ENCODE results near the gene KCNQ2.

Gene KCNQ2

DNA sequence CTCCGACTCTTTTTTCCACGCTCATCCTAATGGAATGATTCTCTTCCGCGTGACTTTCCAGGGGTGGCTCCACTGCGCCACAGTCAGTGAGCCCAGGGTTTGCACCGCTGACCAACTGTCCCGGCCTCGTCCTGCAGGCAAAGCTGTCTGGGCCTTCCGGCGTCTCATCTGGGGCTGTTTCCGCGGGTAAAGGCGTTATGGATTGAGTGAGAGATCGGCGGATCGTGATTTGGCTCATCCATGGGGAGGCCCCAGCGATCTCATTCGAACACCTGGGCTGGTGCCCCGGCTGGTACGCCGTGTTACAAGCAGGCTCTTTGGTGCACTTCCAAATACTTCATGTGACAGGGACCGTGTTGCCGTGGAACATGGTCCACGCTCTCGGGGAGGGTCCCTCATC, 47.8 kb downstream of the KCNQ2 start:
- no peak for DNase-seq (ENCODE audit: low read depth, low spot score)
- H3K4me3 ChIP-seq (ENCODE audit: low read depth, low read length), result no peak overlapping the region
- in situ Hi-C loops (cut with HindIII; ENCODE audit: low sequenced_read_pairs), result no loop called here
- TF ChIP-seq, protein P1, sequence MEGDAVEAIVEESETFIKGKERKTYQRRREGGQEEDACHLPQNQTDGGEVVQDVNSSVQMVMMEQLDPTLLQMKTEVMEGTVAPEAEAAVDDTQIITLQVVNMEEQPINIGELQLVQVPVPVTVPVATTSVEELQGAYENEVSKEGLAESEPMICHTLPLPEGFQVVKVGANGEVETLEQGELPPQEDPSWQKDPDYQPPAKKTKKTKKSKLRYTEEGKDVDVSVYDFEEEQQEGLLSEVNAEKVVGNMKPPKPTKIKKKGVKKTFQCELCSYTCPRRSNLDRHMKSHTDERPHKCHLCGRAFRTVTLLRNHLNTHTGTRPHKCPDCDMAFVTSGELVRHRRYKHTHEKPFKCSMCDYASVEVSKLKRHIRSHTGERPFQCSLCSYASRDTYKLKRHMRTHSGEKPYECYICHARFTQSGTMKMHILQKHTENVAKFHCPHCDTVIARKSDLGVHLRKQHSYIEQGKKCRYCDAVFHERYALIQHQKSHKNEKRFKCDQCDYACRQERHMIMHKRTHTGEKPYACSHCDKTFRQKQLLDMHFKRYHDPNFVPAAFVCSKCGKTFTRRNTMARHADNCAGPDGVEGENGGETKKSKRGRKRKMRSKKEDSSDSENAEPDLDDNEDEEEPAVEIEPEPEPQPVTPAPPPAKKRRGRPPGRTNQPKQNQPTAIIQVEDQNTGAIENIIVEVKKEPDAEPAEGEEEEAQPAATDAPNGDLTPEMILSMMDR (IDR thresholded peaks at IDR 0.05; ENCODE audit: low read depth, low read length), result no peak

DNA sequence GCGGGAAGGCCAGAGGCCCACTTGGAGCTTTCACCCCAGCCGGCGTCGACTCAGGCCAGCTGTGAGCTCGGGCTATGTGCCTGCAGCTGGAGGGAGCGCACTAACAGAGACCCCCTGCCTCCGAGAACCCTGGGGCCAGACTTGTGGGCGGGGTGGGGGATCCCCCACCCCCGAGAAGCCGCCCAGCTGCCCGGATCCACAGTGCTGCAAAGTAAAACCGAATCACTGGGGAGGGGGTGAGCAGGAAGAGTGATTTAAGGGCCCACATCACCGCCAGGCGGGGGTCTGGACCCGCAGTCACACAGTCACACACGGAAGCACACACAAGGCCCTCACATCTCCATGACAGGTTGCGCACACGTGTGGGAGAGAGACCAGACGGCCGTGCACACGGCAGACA, 48.7 kb downstream of the KCNQ2 start:
- in situ Hi-C loops (cut with HindIII; ENCODE audit: low sequenced_read_pairs), result no loop called here
- TF ChIP-seq, protein P1 (IDR thresholded peaks at IDR 0.05; ENCODE audit: low read depth, low read length), result no peak
- H3K4me3 ChIP-seq (ENCODE audit: low read depth, low read length), result no peak overlapping the region
- DNase-seq (ENCODE audit: low read depth, low spot score), result no peak

DNA sequence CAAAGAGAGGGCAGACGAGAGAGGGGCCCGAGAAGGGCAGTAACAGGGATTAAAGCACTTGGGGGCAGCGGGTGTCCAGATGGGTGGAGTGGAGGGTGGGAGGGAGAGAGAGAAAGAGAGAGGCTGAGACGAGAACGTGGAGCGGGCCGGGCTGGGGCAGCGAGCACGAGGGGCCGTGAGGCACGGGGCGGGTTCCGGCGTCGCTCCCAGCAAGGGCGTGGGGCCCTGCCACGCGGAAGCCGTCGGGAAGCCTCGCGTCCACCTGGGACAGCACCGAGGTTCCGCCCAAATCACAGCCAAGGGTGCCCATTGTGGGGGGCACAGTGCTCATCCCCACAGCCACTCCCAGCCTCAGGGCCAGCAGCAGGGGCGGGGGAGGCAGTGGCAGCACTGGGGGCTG, 49.8 kb downstream of the KCNQ2 start:
- no peak overlapping the region for H3K4me3 ChIP-seq (ENCODE audit: low read depth, low read length)
- no peak for DNase-seq (ENCODE audit: low read depth, low spot score)
- in situ Hi-C loops (cut with HindIII; ENCODE audit: low sequenced_read_pairs), result no loop called here
- TF ChIP-seq, protein P1 (IDR thresholded peaks at IDR 0.05; ENCODE audit: low read depth, low read length), result no peak

DNA sequence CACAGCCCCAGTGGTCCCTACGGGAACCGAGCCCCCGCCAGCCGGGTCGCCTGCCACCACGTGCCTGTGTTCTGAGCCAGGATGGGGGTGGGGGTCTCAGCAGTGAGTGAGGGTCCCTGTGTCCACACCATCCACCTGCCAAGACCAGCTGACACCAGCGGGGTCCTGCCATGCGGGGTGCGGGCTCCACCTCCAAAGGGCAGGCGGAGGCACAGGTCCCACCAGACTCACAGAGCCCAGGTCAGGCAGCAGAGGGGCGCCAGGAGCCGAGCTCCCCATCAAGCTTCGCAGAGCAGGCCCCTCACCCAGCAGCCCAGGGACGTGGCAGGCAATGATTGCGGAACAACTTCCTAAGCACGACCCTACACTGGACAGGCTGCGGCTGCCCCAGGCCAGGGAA, 50.5 kb downstream of the KCNQ2 start:
- no peak overlapping the region for H3K4me3 ChIP-seq (ENCODE audit: low read depth, low read length)
- no peak for DNase-seq (ENCODE audit: low read depth, low spot score)
- TF ChIP-seq, protein P1 (IDR thresholded peaks at IDR 0.05; ENCODE audit: low read depth, low read length), result no peak
- in situ Hi-C loops (cut with HindIII; ENCODE audit: low sequenced_read_pairs), result no loop called here

DNA sequence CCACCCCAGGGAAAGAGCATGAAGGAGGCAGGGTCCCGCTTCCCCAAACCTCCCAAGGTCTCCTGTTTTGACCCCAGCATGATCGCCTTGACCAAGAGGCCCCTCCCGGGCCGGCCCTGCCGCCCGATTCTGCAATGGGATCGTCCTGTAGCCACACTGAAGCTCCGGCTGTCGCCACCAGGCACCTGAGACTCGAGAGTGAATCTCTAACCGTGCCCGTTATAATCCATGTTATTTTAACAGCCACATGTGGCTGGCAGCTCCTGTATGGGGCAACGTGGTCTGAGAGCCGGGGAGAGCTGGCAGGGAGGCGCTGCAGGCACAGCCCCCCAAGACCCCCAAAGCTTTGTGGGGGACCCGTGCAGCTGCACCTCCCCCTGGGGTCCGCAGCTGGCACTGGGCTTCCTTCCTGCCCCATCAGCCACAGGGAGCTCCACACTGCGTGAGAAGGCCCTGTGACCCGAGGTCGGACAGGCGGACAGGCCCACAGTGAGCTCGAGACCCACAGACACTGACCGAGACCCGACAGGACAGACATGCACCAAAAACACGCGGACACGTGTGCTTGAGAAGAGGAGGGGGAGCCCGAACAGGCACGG, 51.3 kb downstream of the KCNQ2 start:
- H3K4me3 ChIP-seq (ENCODE audit: low read depth, low read length), result no peak overlapping the region
- in situ Hi-C loops (cut with HindIII; ENCODE audit: low sequenced_read_pairs), result no loop called here
- DNase-seq (ENCODE audit: low read depth, low spot score), result no peak
- TF ChIP-seq, protein P1 (IDR thresholded peaks at IDR 0.05; ENCODE audit: low read depth, low read length), result no peak

DNA sequence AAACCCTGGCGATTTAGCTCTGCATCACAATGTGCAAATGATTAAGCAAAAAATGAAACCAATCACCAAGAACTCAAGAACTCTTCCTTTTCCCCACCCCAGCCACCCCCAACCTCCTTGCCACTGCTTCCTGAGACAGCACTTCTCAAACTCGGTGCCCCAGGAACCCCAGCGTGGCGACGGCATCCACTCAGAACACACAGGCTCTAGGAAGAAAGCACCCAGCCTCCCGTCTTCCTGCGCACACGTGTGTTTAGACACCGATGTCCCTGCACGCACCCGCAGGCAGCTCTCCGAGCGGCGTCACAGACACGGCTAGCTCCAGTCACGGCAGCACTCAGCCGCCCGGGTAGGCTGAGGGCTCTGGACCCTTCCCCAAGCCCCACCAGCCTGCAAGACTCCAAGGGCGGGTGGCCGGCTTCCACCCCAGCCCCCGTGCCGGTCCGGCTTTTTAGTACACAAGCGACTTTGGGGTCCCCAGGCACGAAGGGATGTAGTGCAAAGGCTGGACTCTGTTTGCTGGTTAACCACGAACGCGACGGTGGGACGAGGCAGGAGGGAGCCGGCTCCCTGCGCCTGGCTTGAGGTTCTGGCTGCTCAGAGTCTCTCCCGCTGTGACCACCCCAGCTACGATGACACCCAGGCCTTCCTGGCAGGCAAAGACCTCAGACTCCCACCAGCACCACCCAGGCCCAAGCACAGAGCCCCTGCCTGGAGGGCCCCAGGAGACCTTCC, 51.9 kb downstream of the KCNQ2 start:
- in situ Hi-C loops (cut with HindIII; ENCODE audit: low sequenced_read_pairs), result no loop called here

More for the DNA sequence above, 51.9 kb downstream of the KCNQ2 start:
- H3K4me3 ChIP-seq (ENCODE audit: low read depth, low read length), result no peak overlapping the region
- DNase-seq (ENCODE audit: low read depth, low spot score), result no peak
- TF ChIP-seq, protein P1 (IDR thresholded peaks at IDR 0.05; ENCODE audit: low read depth, low read length), result no peak
